ENCODE results near the gene GLIS1. TPM values are rescaled to one million over a fixed set of nuclear protein-coding genes. Genes with fewer than 3 reads are reported as not detected.

The GLIS1 gene
- total RNA-seq, 2 donors from 2014 or later, result 0.16 TPM; not detected in 1

Other genes starting within 250 kb of the GLIS1 start
- gene NDC1, start 99.1 kb upstream of the GLIS1 start, total RNA-seq, result 10 to 100 TPM; 17.3 to 39.4 TPM
- 10 to 100 TPM; 30.4 to 35.3 TPM for gene YIPF1, start 150.6 kb upstream of the GLIS1 start, total RNA-seq
- under 1 TPM in 1 of 2 donors, not detected in 1; 0.32 TPM for gene DIO1, start 155.0 kb upstream of the GLIS1 start, total RNA-seq
- gene IFT25, start 206.5 kb upstream of the GLIS1 start, total RNA-seq, result 10 to 100 TPM; 15.1 to 17.5 TPM
- 10 to 100 TPM; 23.2 to 24.8 TPM for gene LRRC42, start 207.2 kb upstream of the GLIS1 start, total RNA-seq